ENCODE results near the gene BCL3. TPM values are rescaled to one million over a fixed set of nuclear protein-coding genes. Genes with fewer than 3 reads are reported as not detected.

The BCL3 gene
- total RNA-seq, 4 donors from 2014 or later: 3.2 to 58.8 (median 11.9) TPM

DNA sequence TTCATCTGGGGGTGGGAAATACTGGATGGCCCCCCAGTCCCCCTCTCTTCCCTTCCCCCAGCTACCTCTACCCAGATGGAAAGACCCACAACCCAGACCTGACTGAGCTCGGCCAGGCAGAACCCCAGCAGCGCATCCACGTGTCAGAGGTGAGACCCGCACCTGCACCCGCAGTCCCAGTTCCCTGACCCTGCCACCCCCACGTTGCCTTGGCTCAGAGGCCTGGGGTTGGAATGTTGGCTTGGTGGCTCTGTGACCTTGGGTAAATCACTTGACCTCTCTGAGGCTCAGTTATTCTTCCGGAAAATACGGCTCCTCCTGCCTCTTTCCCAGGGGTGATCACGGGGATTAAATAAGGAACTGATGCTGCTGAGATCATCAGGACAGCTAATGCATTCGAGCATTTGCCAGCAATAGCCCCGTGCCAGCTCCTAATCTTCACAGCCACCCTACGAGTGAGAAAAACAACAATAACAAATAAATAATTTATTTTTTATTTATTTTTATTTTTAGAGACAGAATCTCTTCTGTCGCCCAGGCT, 41.5 kb downstream of the BCL3 start:
- no peak for DNase-seq
- Histone ChIP-seq H3K9me3 (no peaks in the 10 kb centered on the region), H3K27me3 (no peaks in the 10 kb centered on the region), H3K27ac (no peak overlapping the region), H3K4me1 (no peaks in the 10 kb centered on the region), H3K4me3 (no peak overlapping the region), H3K36me3 (no peaks in the 10 kb centered on the region)
- intact Hi-C loops (cut with DNase I; ENCODE audit: low total_unique reads): no loop called here
- TF ChIP-seq CTCF (IDR thresholded peaks at IDR 0.05) (no peak), POLR2A (IDR thresholded peaks at IDR 0.05) (no peak)

GRCh38 chr19:44792281-44792680, 43.8 kb downstream of the BCL3 start:
- no peak for DNase-seq
- TF ChIP-seq POLR2A (IDR thresholded peaks at IDR 0.05) (no peak), CTCF (IDR thresholded peaks at IDR 0.05) (no peak)
- Histone ChIP-seq H3K27me3 (no peaks in the 10 kb centered on the region), H3K27ac (no peak overlapping the region), H3K4me3 (no peak overlapping the region), H3K9me3 (no peaks in the 10 kb centered on the region), H3K36me3 (no peaks in the 10 kb centered on the region), H3K4me1 (no peaks in the 10 kb centered on the region)
- intact Hi-C loops (cut with DNase I; ENCODE audit: low total_unique reads): no loop called here

GRCh38 chr19:44794610-44795009, 46.1 kb downstream of the BCL3 start:
- DNase-seq: no peak
- Histone ChIP-seq H3K27ac (no peak overlapping the region), H3K4me1 (no peaks in the 10 kb centered on the region), H3K36me3 (no peaks in the 10 kb centered on the region), H3K4me3 (no peak overlapping the region), H3K27me3 (no peaks in the 10 kb centered on the region), H3K9me3 (no peaks in the 10 kb centered on the region)
- intact Hi-C loops (cut with DNase I; ENCODE audit: low total_unique reads): no loop called here
- TF ChIP-seq POLR2A (IDR thresholded peaks at IDR 0.05) (no peak), CTCF (IDR thresholded peaks at IDR 0.05) (no peak)

- TF ChIP-seq CTCF (IDR thresholded peaks at IDR 0.05): no peak
- TF ChIP-seq POLR2A (IDR thresholded peaks at IDR 0.05): no peak
- H3K4me1 ChIP-seq: peaks cover 0 to 3% of the 10 kb centered on the region in 2 donors
- H3K4me3 ChIP-seq: no peak overlapping the region
- no peaks in the 10 kb centered on the region for H3K27me3 ChIP-seq
- no peaks in the 10 kb centered on the region for H3K36me3 ChIP-seq
- no peak for DNase-seq
- no peaks in the 10 kb centered on the region for H3K9me3 ChIP-seq
- intact Hi-C loops (cut with DNase I; ENCODE audit: low total_unique reads): no loop called here
- no peak overlapping the region for H3K27ac ChIP-seq
Measured at GRCh38 chr19:44795398-44795987, 47.0 kb downstream of the BCL3 start.

GRCh38 chr19:44796701-44797115, 48.2 kb downstream of the BCL3 start:
- intact Hi-C loops (cut with DNase I; ENCODE audit: low total_unique reads): no loop called here
- TF ChIP-seq POLR2A (IDR thresholded peaks at IDR 0.05) (no peak), CTCF (IDR thresholded peaks at IDR 0.05) (no peak)
- Histone ChIP-seq H3K4me3 (no peak overlapping the region), H3K27ac (peak overlapping the region; percentile 27 to 65), H3K36me3 (no peaks in the 10 kb centered on the region), H3K27me3 (no peaks in the 10 kb centered on the region), H3K9me3 (no peaks in the 10 kb centered on the region), H3K4me1 (peaks cover 0 to 4% of the 10 kb centered on the region in 2 donors)
- no peak for DNase-seq

Data from uterus (tissue), 4 donors.